Liver (tissue), 9 donors: ENCODE results near the gene HOXA1. TPM values are rescaled to one million over a fixed set of nuclear protein-coding genes. Genes with fewer than 3 reads are reported as not detected.

Experiments
- DNase-seq: peaks from one replicate; pipeline ENCODE4 v3.0.0-alpha.2; 2017; ENCODE audit warnings: low spot score
- H3K27ac ChIP-seq, 2 donors: one replicate each; pipeline ENCODE4 v1.7.0; 2013; ENCODE audit warnings: inconsistent platforms in 2 of 2, low read length in 2 of 2, control low read depth in 1 of 2, low read depth in 1 of 2, mild to moderate bottlenecking in 1 of 2
- H3K27me3 ChIP-seq, 4 donors: one replicate each; pipeline versions ENCODE4 v1.6.1 to v1.7.0; 2013; ENCODE audit warnings: low read length in 3 of 4, inconsistent platforms in 1 of 4, mild to moderate bottlenecking in 1 of 4, moderate library complexity in 1 of 4; ENCODE audit not compliant: control insufficient read depth in 4 of 4, insufficient read depth in 4 of 4
- H3K36me3 ChIP-seq, 4 donors: one replicate each; pipeline versions ENCODE4 v1.6.1 to v1.7.0; 2013; ENCODE audit warnings: low read length in 3 of 4, mild to moderate bottlenecking in 3 of 4, low read depth in 1 of 4, moderate library complexity in 1 of 4; ENCODE audit not compliant: control insufficient read depth in 4 of 4, insufficient read depth in 3 of 4
- H3K4me1 ChIP-seq, 4 donors: one replicate each; pipeline versions ENCODE4 v1.6.1 to v1.7.0; 2013; ENCODE audit warnings: low read length in 3 of 4, mild to moderate bottlenecking in 3 of 4, moderate library complexity in 1 of 4; ENCODE audit not compliant: control insufficient read depth in 4 of 4, insufficient read depth in 4 of 4
- H3K4me3 ChIP-seq, 3 donors: one replicate each; pipeline versions ENCODE4 v1.6.1 to v1.7.0; 2013; ENCODE audit warnings: low read length in 3 of 3, control low read depth in 1 of 3, low read depth in 1 of 3, mild to moderate bottlenecking in 1 of 3
- H3K9ac ChIP-seq, 2 donors: one replicate each; pipeline ENCODE4 v1.7.0; 2013; ENCODE audit warnings: low read length in 2 of 2, mild to moderate bottlenecking in 2 of 2, moderate library complexity in 2 of 2, control low read depth in 1 of 2, low read depth in 1 of 2
- H3K9me3 ChIP-seq, 4 donors: one replicate each; pipeline versions ENCODE4 v1.6.1 to v1.7.0; 2013; ENCODE audit warnings: low read length in 3 of 4; ENCODE audit not compliant: control insufficient read depth in 4 of 4
- FOXA2 ChIP-seq: IDR thresholded peaks from 2 replicates; pipeline ENCODE4 v1.6.1; 2016; ENCODE audit warnings: antibody characterized with exemption
- GABPA ChIP-seq, 2 donors: IDR thresholded peaks in 1 of 2; conservative IDR thresholded peaks in 1 of 2; 2 replicates each; pipeline ENCODE4 v1.6.1; 2016; ENCODE audit warnings: antibody characterized with exemption in 2 of 2, mild to moderate bottlenecking in 1 of 2, moderate library complexity in 1 of 2
- HNF4A ChIP-seq, 2 donors: conservative IDR thresholded peaks; 2 replicates each; pipeline ENCODE4 v1.6.1; 2016; ENCODE audit warnings: antibody characterized with exemption in 2 of 2, mild to moderate bottlenecking in 2 of 2
- HNF4G ChIP-seq: IDR thresholded peaks from 2 replicates; pipeline ENCODE4 v1.6.1; 2016; ENCODE audit warnings: antibody characterized with exemption
- JUND ChIP-seq, 2 donors: IDR thresholded peaks; 2 replicates each; pipeline ENCODE4 v1.6.1; 2016; ENCODE audit warnings: antibody characterized with exemption in 2 of 2
- MAX ChIP-seq: IDR thresholded peaks from 2 replicates; pipeline ENCODE4 v1.6.1; 2016; ENCODE audit warnings: antibody characterized with exemption
- NR2F2 ChIP-seq: IDR thresholded peaks from 2 replicates; pipeline ENCODE4 v1.6.1; 2016; ENCODE audit warnings: antibody characterized with exemption
- RAD21 ChIP-seq, 2 donors: IDR thresholded peaks; 2 replicates each; pipeline ENCODE4 v1.6.1; 2016; ENCODE audit warnings: antibody characterized with exemption in 2 of 2, mild to moderate bottlenecking in 2 of 2
- REST ChIP-seq: IDR thresholded peaks from 2 replicates; pipeline ENCODE4 v1.6.1; 2016; ENCODE audit warnings: antibody characterized with exemption, mild to moderate bottlenecking
- RXRA ChIP-seq, 2 donors: IDR thresholded peaks; 2 replicates each; pipeline ENCODE4 v1.6.1; 2017 to 2018; ENCODE audit warnings: antibody characterized with exemption in 2 of 2, mild to moderate bottlenecking in 1 of 2
- SP1 ChIP-seq: IDR thresholded peaks from 2 replicates; pipeline ENCODE4 v1.6.1; 2018; ENCODE audit warnings: antibody characterized with exemption, mild to moderate bottlenecking
- TAF1 ChIP-seq: conservative IDR thresholded peaks from 2 replicates; pipeline ENCODE4 v1.6.1; 2016; ENCODE audit warnings: antibody characterized with exemption, mild to moderate bottlenecking
- YY1 ChIP-seq: IDR thresholded peaks from 2 replicates; pipeline ENCODE4 v1.6.1; 2016; ENCODE audit warnings: antibody characterized with exemption, mild to moderate bottlenecking
- WGBS: extraction: QIAGEN DNeasy Blood & Tissue Kit; methylation state at CpG from one replicate; pipeline ENCODE4 v1.1.7; 2013; 5-methylcytosine and 5-hydroxymethylcytosine counted together
- polyA plus RNA-seq, 2 donors: library from polyadenylated mRNA; stranded (reverse) in 1 of 2; unstranded in 1 of 2; fragments of 200-250 nt in 1 of 2; fragments of >200 nt in 1 of 2; fragmentation: Nextera tagmentation in 1 of 2; extraction: Ambion mirVana in 1 of 2; gene quantifications; one replicate each; pipeline versions ENCODE4 v1.2.1 to v1.2.3, GENCODE V29; 2013 to 2015
- total RNA-seq, 2 donors: library from RNA; depleted of rRNA; stranded (reverse); fragments of >200 nt; gene quantifications; one replicate each; pipeline ENCODE4 v1.2.3, GENCODE V29; 2014
- TF ChIP-seq, protein P1 (sequence below): fragments of 150-350 bp; IDR thresholded peaks from 2 replicates; pipeline ENCODE4 v1.5.1; 2017; ENCODE audit warnings: improper control_type of control experiment, low read depth, low read length; ENCODE audit not compliant: missing input control
- TF ChIP-seq, protein P2 (sequence below): IDR thresholded peaks from 2 replicates; pipeline ENCODE4 v1.6.1; 2016; ENCODE audit warnings: antibody characterized with exemption
- donor health status: healthy.
- donor health status: healthy.
- donor health status: healthy.
- donor health status: healthy.
- donor health status: healthy.

HOXA1 gene
- total and polyA plus RNA-seq, 4 donors, result 0.08 to 0.28 (median 0.21) TPM

- no peak for DNase-seq
- Histone ChIP-seq H3K27me3 (peaks cover 2 to 38% (median 17%) of the 10 kb centered on the region in 4 donors), H3K27ac (no peak overlapping the region), H3K4me3 (no peak overlapping the region), H3K9me3 (no peaks in the 10 kb centered on the region), H3K4me1 (peaks cover 0 to 1% (median 0%) of the 10 kb centered on the region in 4 donors), H3K36me3 (no peaks in the 10 kb centered on the region), H3K9ac (no peak overlapping the region)
- TF ChIP-seq TAF1, result no peak
- no peak for TF ChIP-seq HNF4G
- TF ChIP-seq GABPA (IDR thresholded peaks at IDR 0.05 in 1 of 2, conservative IDR thresholded peaks at IDR 0.05 in 1 of 2), result no peak
- TF ChIP-seq MAX, result no peak
- no peak for TF ChIP-seq HNF4A (conservative IDR thresholded peaks at IDR 0.05)
- no peak for TF ChIP-seq YY1
- TF ChIP-seq, protein P1, sequence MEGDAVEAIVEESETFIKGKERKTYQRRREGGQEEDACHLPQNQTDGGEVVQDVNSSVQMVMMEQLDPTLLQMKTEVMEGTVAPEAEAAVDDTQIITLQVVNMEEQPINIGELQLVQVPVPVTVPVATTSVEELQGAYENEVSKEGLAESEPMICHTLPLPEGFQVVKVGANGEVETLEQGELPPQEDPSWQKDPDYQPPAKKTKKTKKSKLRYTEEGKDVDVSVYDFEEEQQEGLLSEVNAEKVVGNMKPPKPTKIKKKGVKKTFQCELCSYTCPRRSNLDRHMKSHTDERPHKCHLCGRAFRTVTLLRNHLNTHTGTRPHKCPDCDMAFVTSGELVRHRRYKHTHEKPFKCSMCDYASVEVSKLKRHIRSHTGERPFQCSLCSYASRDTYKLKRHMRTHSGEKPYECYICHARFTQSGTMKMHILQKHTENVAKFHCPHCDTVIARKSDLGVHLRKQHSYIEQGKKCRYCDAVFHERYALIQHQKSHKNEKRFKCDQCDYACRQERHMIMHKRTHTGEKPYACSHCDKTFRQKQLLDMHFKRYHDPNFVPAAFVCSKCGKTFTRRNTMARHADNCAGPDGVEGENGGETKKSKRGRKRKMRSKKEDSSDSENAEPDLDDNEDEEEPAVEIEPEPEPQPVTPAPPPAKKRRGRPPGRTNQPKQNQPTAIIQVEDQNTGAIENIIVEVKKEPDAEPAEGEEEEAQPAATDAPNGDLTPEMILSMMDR, result no peak
- no peak for TF ChIP-seq NR2F2
- no peak for TF ChIP-seq JUND (IDR thresholded peaks at IDR 0.05)
- TF ChIP-seq, protein P2, sequence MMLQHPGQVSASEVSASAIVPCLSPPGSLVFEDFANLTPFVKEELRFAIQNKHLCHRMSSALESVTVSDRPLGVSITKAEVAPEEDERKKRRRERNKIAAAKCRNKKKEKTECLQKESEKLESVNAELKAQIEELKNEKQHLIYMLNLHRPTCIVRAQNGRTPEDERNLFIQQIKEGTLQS, result no peak
- no peak for TF ChIP-seq SP1
- no peak for TF ChIP-seq RXRA (IDR thresholded peaks at IDR 0.05)
- 35% methylated on average over 6 of the region's 6 CpGs for WGBS
Observed at GRCh38 chr7:27093184-27093895, 2.5 kb downstream of the HOXA1 start.

DNA sequence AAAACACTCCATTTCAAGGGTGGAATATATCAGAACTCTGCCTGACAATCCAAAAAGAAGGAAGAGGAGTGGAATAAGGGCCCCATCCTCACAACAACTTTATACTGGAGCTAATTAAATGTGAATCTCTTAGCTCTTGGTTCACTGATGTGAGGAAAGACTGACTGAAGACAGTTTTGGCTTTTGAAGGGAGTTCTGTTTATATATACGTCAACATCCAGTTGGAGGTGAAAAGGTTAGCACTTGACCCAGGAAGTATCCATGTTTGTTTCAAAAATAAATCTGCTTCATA, 3.0 kb downstream of the HOXA1 start:
- Histone ChIP-seq H3K4me1 (peaks cover 0 to 3% (median 2%) of the 10 kb centered on the region in 4 donors), H3K27me3 (peaks cover 2 to 34% (median 15%) of the 10 kb centered on the region in 4 donors), H3K27ac (no peak overlapping the region), H3K9me3 (peaks cover 0 to 4% (median 0%) of the 10 kb centered on the region in 4 donors), H3K4me3 (no peak overlapping the region), H3K36me3 (no peaks in the 10 kb centered on the region), H3K9ac (no peak overlapping the region)
- DNase-seq, result no peak
- TF ChIP-seq FOXA2 (no peak), REST (no peak), SP1 (no peak), YY1 (no peak), RAD21 (IDR thresholded peaks at IDR 0.05) (no peak), RXRA (IDR thresholded peaks at IDR 0.05) (no peak), HNF4G (no peak), JUND (IDR thresholded peaks at IDR 0.05) (no peak), MAX (no peak), TAF1 (no peak), HNF4A (conservative IDR thresholded peaks at IDR 0.05) (no peak)
- TF ChIP-seq, protein P2, result no peak
- 47% methylated on average over 1 of the region's 1 CpG for WGBS
